GM21717 (cell line): ENCODE measurements around the gene RNF6.
A peak's percentile ranks its signal among the peaks of the same experiment; 100 is the strongest.
"Not testable (repeated sequence)": the region's sequence is repeated elsewhere in the genome, so short reads cannot be mapped to it uniquely, and the experiment has no call there.

Source experiments
- ATAC-seq: cut with Tn5 transposase; IDR thresholded peaks from one replicate; pipeline ENCODE4 v1.9.1; 2021; ENCODE audit warnings: mild to moderate bottlenecking, moderate library complexity; ENCODE audit not compliant: unreplicated experiment

The RNF6 gene

DNA sequence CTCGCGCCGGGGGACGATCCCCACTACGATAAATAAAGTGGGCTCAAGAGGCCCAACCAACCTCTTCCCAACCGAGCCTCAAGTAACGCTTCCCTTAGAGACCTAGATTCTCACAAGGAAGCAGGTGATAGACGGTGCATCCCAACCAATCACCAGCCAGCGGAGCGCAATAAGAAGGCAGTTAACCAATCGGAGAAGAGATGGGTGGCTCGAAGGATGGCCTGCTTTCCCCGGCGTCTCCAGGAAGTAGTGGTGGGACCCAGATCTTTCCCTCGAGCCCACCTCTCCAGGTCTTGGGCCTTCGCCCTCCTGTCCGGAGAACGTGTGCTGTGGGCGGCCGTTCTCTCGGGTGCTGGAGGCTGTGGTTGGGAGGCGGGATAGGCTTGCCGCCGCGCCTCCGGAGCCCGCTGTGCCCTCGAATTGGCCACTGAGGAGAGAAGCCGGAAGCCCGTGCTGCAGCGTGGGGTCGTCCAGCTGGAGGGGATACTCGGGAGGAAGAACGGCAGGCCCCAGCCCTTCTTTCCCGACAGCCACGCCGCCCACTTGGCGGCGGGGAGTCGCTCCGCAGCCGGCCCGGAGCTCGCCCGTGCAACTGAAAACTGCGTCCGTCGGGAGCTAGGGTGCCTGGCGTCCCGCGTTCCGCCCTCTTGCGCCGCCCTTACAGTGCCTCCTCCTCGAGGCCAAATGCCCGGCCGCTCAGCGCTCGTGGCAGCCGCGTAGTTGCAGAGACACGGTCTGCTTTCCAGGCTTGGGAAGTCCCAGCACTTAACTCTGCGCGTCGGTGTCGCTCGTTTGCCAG is at the start of gene RNF6:
Gene RNF6 (minus strand): TSS at position 594 of the 799 bp plus-strand sequence. CDS start 2,665 bp downstream, outside the sequence.
- ATAC-seq = peak; percentile 98

DNA sequence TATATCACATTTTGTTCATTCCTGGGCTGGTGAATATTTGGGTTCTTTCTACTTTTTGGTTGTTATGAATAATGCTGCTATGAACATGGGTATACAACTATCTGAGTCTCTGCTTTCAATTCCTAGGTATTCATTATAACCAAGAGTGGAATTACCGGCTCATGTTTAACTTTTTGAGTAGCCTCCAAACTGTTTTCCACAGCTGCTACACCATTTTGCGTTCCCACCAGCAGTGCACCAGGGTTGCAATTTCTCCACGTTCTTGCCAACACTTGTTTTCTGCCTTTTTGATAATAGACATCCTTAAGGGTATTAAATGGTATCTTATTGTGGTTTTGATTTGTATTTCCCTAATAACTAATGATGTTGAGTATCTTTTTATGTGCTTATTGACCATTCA is 48.6 kb upstream of the RNF6 start:
- ATAC-seq = no peak

DNA sequence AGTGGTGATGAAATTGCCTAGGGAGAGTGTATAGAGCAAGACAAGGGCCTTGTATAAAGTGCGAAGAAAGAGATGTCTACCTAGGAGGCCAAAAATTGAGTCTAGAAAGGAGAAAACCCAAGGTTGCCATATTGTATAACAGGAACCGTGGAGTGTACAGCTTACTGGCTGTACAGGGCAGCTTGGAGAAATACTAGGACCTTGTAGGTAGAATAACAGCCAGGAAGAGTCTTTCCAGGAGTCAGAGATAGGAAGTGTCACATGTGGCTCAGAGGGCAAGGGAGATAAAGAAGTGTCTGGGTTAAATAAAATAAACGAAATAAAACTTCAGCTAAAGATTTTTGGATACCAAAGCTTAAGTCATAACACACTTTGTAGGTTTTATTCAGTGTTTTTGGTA is 44.2 kb upstream of the RNF6 start:
- no peak for ATAC-seq

DNA sequence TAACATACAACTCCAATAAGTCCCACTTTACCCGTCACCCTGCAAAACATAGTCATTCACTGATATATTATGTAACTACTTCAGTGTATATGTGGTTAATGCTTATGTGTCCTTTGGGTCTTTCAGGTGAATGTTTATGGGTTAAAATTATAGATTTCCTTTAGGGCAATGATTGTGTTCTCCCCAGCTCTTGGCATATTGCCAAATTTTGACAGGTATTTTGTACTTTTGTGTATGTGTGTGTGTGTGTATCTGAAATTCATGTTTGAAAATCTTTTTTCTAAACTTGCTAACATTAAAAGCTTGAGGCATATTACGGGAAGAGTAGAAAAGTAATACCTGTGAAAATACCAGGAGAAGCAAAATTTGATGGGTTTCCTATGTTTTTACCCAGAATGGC is 40.0 kb upstream of the RNF6 start:
- no peak for ATAC-seq

DNA sequence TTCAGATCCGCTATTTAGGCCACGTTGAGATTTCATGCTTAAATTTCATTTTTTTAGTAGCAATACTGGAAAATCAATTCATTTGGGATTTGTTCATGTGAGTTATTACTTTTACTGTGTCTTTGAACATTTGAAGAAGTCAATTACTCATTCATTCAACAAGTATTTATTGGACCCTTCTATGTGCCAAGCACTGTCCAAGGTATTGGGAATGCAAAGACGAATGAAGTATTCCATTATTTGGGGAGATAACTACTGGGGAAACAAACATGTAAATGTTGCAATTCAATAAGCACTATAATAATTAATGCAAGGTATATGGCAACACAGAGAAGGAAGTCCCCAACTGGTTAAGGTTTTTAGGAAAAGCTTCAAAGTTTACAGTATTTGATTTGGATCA is 37.5 kb upstream of the RNF6 start:
- no peak for ATAC-seq

DNA sequence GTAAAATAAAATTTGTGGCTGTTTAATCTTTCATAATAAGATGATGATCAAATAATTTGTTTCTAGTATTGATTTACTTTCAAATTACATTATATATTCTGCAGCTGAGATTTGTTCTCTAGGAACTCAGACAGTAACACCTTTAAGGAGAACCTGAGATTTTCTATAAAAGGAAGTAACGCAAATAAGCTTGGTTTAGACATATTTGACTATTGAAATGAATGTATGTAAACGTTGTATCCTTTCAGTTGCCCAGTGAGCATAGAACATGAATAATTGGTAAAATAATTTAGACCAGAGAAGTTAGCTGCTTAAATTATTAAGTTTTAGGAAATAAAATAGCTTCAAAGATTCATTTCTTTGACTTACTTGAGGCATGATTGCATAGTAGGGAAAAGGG is 34.9 kb upstream of the RNF6 start:
- no peak for ATAC-seq

DNA sequence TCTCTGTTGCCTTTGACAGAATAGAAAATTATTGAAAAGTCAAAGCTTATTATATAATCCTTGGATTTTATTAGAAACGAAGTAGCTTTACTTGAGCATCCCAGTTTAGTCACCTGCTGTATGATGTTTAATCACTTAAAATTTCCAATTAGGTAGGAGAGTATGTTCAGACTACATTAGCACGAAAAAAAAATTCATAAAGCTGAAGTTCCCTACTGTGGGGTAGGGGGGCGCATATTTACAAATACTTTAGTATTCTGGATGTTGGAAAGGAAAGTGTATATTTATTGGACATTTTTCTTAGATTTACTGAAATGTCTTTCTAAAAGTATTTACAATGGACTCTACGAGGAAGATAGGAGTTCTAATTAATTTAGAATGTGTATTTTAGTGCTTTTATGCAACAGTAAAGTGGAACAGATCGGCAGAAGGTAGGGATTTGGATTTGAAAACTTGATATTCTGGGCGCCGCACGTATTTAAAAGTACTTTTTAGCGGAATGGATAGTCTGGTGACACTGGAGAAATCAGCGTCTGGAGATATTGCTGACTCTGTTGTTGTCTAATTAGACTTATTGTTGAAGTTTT is 33.7 kb upstream of the RNF6 start:
- ATAC-seq = no peak

DNA sequence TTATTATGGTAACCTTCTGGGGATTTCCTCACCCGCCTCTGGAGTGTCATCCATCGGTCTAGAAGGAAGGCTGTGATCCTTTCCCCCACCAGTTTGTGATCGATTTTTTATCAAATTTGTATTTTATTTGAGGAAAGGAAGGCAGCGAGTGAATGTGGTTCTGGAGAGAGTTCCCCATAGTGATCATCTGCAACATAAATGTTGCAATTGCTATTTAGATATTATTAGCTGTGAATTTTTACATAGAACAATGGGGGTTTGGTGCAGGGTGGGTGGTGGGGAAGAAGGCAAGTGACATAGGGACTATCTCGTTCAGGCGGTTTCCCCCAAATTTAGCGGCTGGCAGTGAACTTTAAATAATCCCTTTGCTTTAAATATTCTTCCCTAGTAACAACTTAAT is 33.0 kb upstream of the RNF6 start:
- ATAC-seq = no peak

DNA sequence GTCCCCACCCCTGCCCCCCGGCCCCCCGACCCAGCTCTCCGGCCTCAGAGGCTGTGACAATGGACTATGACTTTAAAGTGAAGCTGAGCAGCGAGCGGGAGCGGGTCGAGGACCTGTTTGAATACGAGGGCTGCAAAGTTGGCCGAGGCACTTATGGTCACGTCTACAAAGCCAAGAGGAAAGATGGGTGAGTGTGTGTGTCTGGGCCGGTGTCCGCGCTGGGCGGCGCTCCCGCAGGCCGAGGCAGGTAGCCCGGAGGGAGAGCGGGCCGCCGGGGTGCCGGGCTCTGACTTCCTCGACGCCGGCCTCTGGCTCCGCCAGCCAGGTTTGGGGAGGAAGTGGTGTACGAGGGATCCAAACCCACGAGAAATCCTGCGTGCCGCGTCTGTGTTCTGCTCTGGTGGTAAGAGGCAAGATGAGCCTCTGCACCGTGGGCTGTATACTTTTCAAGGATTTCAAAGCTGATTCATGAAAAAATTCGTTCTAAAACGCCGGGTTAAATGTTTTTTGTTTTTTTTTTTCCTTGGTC is 32.5 kb upstream of the RNF6 start:
- ATAC-seq = peak; percentile 34

DNA sequence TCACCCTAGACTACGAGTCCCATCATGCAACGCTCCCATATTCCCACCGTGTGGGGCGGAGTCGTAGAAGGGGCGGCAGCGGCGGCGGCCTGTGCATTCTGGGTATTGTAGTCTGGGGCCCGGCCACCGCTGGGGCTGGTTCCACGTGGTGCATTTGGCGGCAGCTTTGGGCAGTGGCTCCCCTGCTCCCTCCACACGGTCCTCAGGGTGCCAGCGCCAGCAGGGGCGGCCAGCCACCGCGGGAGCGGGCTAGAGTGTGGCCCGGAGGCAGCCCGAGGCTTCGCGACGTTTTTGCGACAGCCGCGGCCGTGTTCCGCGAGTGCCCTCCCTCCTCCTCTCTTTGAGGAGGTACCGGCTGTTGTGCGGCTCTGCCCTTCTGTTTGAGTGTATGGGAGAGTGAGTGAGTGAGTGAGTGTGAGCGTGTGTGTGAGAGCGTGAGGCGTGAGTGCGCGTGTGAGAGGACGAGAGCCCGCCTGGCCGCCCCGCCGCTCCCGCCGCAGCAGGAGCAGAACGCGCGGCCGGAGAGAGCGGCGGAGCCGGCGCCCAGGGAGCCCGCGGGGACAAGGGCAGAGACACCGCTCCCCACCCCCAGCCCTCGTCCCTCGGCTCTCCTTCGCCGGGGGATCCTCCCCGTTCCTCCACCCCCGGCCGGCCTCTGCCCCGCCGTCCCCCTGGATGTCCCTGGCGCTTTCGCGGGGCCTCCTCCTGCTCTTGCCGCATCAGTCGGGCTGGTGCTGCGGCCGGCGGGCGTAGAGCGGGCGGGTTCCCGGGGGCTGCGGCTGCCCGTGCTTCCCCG is 31.9 kb upstream of the RNF6 start, which contains the start of gene CDK8:
Gene CDK8 (plus strand): TSS at position 343 of the 796 bp plus-strand sequence. CDS start 513 bp downstream, outside the sequence.
- peak; percentile 93 for ATAC-seq

DNA sequence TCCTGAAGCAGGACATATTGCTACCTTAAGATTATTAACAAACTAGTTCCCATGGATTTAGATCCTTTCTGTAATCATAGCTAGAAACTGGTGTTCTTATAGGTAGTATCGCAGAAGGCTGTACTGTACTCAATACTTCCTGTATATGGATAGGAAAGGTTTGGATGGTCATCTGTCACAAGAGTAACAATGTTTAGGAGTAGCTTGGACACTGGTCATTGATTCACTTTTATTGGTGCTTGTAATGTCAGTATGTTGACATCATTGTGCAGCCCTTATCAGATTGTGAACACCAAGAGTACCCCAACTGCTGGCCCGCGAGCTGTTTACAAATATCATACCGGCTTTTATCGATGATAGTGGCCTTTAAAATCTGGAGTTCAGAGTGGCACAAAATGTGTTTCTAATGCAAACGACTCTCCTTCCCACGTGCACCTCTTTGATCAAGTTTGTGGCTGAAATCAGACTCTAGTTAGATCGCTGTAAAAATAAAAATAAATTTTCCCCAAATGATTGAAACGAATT is 31.2 kb upstream of the RNF6 start:
- ATAC-seq = no peak

DNA sequence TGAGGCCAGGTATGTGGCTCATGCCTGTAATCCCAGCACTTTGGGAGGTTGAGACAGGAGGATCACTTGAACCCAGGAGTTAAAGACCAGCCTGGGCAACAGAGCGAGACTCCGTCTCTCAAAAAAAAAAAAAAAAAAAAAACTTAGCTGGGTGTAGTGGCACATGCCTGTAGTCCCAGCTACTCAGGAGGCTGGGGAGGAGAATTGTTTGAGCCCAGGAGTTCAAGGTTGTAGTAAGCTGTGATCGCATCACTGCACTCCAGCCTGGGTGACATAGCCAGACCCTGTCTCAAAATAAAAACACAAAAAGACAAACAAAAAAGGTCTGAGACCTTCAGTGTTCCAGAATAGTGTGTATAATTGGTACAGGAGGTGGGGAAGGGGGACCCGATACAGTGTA is 29.9 kb upstream of the RNF6 start:
- not testable (repeated sequence) for ATAC-seq

DNA sequence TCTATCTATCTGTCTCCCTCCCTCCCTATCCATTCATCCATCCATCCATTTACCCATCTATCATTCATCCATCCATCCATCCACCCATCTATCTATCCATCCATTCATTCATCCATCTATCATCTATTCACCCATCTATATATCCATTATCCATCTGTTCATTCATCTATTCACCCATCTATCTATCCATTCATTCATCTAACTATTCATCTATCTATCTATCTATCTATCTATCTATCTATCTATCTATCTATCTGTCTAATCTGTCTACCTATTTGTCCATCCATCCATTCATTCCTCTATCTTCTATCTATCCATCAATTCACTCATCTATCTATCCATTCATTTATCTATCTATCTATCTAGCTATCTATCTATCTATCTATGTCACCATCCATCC is 27.4 kb upstream of the RNF6 start:
- ATAC-seq = no peak

DNA sequence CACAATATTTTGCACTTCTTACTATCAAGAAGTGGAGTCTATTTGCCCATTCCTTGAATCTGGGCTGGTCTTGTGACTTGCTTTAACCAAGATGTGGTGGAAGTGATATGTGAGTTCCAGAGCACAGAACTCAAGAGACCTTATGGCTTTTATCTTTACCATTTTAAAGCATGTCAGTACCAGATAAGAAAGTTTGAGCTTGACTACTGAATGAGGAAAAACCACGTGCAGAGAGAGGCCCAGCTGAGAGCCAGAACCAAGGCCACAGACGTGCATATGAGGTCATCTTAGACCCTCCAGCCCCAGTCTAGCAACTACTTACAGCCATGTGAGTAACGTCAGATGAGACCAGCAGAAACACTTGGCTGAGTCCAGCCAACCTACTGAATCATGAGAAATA is 25.5 kb upstream of the RNF6 start:
- no peak for ATAC-seq

DNA sequence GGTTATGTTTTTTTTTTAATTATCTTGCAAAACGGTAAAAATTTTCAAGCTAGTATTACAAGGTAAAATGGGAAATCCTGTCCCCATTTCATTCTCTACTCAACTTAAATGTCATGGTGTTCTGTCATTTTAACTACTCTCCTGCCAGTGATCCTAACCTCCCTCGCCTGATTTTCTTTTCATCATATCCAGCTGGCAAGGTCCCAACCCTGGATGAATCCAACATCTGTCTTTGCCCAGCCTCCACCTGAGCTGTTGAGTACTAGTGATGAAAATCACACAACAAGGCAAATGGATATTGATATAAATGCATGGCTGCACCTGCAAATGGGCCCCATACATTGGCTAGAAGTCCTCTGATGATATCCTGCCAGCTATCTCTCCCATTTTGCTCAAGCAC is 24.9 kb upstream of the RNF6 start:
- ATAC-seq = no peak

DNA sequence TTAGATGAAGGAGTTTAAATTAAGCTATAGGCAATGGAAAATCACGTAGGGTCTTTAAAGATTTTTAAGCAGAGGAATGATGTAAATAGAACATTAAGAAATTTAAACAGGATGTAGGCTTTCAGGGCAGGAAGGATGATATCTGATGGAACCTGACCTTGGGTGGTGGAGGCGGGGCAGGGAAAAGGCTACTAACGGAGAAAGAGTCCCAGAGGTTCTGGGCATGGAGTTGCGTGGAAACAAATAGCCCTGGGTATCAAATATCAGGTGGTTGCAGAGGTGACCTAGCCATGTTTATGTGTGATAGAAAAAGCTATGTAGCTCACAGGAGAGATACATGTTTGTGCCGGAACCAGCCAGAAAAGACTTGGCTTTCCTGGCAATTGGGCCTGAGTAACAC is 24.0 kb upstream of the RNF6 start:
- ATAC-seq = no peak

DNA sequence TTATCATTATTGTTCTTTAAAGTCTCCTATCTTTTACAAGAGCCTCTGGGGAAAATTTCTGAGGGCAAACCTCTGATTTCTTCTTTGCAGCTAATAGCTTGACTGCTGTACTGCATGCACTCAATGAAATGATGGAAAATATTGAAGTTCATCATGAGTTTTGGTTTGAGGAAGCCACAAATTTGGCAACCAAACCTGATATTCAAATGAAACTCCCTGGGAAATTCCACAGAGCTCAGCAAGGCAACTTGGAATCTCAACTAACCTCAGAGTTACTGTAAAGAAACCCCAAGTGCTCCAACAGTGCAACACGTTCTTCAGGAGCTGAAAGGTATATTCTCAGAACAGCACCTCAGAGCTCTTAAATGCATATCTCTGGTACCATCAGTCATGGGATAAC is 14.2 kb upstream of the RNF6 start:
- no peak for ATAC-seq

DNA sequence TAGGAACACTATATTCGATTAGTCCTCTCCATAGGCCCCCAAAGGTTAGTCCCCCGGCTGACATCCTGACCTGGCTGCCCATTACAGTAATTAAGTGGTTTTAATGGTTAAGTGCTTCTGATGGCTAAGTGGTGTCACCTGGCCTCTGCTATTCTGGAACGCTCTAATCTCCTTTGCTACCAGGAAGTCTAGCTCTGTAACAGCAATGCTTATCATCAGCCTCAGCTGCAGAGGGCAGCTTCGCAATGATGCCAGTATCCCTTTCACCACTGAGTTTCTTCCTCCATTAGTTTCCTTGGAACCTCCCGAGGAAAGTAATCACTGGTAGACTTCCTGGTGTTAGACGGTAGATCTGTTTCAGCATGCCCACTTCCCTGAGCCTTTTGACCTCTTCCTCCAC is 8.6 kb upstream of the RNF6 start:
- ATAC-seq = no peak

DNA sequence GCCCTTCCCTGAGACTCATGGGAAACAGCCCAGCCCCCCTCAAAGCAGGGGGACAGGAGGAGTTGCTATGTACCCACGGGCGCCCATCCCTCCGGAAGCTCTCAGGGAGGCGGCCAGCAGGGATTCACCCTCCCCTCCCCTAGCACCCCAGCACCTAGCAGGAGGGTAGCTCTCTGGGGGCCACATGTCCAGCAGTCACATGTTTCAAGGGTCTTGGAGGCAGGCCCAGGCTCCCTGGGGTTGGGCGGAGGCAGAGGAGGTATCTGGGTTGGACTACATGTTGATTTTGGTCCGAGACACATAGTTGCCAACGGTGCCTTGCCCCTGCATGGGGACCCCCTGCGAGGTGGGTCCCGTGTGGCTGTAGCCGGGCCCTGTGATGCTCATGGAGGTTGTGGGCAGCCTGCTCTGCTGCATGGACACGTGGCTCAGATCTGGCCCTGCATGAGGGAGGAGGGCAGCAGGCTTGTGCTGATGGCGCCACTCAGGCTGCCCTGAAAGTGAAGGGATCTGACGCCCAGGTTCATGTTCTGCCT is 7.0 kb upstream of the RNF6 start:
- no peak for ATAC-seq

DNA sequence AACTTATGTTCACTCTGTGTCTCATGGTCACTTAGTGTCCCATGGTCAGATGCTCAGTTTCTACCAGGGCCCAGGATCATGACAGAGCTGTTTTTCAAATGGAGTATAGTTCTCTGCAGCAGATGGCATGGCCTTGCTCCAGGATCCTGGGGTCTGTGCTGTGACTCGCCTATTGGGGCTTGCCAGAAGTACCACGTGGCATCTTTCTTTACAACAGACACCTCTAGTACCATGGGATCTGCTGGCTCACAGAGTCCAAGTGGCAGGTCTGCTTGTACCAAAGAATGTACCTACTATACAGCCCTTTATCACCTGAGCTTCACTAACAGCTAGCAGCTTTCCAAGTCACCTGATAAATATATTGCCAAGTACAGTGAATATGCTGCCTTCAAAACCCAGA is 6.0 kb upstream of the RNF6 start:
- no peak for ATAC-seq
